Trophoblast cell (in vitro differentiated cells and primary cell): ENCODE data around the gene GCLC.

Source experiments
- DNase-seq, 2 donors: peaks; one replicate each; pipeline ENCODE4 v3.0.0-alpha.2; 2016
- H2AFZ ChIP-seq: 2 replicates; pipeline ENCODE4 v1.6.1; 2013; ENCODE audit warnings: low read length, moderate library complexity, mild to moderate bottlenecking; ENCODE audit not compliant: insufficient read depth, poor library complexity
- H2AK5ac ChIP-seq: 2 replicates; pipeline ENCODE4 v1.6.1; 2013; ENCODE audit warnings: mild to moderate bottlenecking, low read length
- H2BK120ac ChIP-seq: 2 replicates; pipeline ENCODE4 v1.6.1; 2013; ENCODE audit warnings: low read length, mild to moderate bottlenecking, moderate library complexity; ENCODE audit not compliant: insufficient read depth, poor library complexity
- H2BK12ac ChIP-seq: 2 replicates; pipeline ENCODE4 v1.6.1; 2013; ENCODE audit warnings: mild to moderate bottlenecking, low read length, moderate library complexity
- H2BK5ac ChIP-seq: 2 replicates; pipeline ENCODE4 v1.6.1; 2013; ENCODE audit warnings: low read length, low read depth, moderate library complexity, mild to moderate bottlenecking; ENCODE audit not compliant: poor library complexity
- H3K14ac ChIP-seq: 2 replicates; pipeline ENCODE4 v1.6.1; 2013; ENCODE audit warnings: mild to moderate bottlenecking, low read length
- H3K18ac ChIP-seq: 2 replicates; pipeline ENCODE4 v1.6.1; 2013; ENCODE audit warnings: mild to moderate bottlenecking, low read length
- H3K23ac ChIP-seq: 2 replicates; pipeline ENCODE4 v1.6.1; 2013; ENCODE audit warnings: low read length
- H3K27ac ChIP-seq: 2 replicates; pipeline ENCODE4 v1.5.1; 2013; ENCODE audit warnings: low read depth, mild to moderate bottlenecking, inconsistent platforms, low read length, moderate library complexity
- H3K27me3 ChIP-seq: 2 replicates; pipeline ENCODE4 v1.6.1; 2013; ENCODE audit warnings: inconsistent platforms, mild to moderate bottlenecking, low read length, moderate library complexity; ENCODE audit not compliant: insufficient read depth
- H3K36me3 ChIP-seq, 2 experiments: 1 replicate in 1 of 2; 2 replicates in 1 of 2; pipeline ENCODE4 v1.6.1; 2013; ENCODE audit warnings: low read length in 2 of 2, mild to moderate bottlenecking in 2 of 2, moderate library complexity in 1 of 2; ENCODE audit not compliant: insufficient read depth in 2 of 2, control insufficient read depth in 1 of 2
- H3K4ac ChIP-seq: 2 replicates; pipeline ENCODE4 v1.6.1; 2013; ENCODE audit warnings: low read depth, mild to moderate bottlenecking, low read length, moderate library complexity
- H3K4me1 ChIP-seq, 2 experiments: 1 replicate in 1 of 2; 2 replicates in 1 of 2; pipeline ENCODE4 v1.6.1; 2013; ENCODE audit warnings: low read length in 2 of 2, mild to moderate bottlenecking in 2 of 2, moderate library complexity in 1 of 2; ENCODE audit not compliant: insufficient read depth in 2 of 2, control insufficient read depth in 1 of 2
- H3K4me2 ChIP-seq: 2 replicates; pipeline ENCODE4 v1.6.1; 2013; ENCODE audit warnings: inconsistent platforms, mild to moderate bottlenecking, low read length, moderate library complexity
- H3K4me3 ChIP-seq: 2 replicates; pipeline ENCODE4 v1.5.1; 2013; ENCODE audit warnings: mild to moderate bottlenecking, low read depth, low read length, inconsistent platforms
- H3K79me1 ChIP-seq: one replicate; pipeline ENCODE4 v1.6.1; 2013; ENCODE audit warnings: low read length
- H3K79me2 ChIP-seq: 2 replicates; pipeline ENCODE4 v1.6.1; 2013; ENCODE audit warnings: low read length, mild to moderate bottlenecking; ENCODE audit not compliant: control insufficient read depth, insufficient read depth, poor library complexity
- H3K9ac ChIP-seq: 2 replicates; pipeline ENCODE4 v1.6.1; 2013; ENCODE audit warnings: mild to moderate bottlenecking, low read length
- H3K9me3 ChIP-seq: 2 replicates; pipeline ENCODE4 v1.6.1; 2013; ENCODE audit warnings: low read depth, mild to moderate bottlenecking, control low read depth, inconsistent platforms, low read length; ENCODE audit not compliant: insufficient read depth
- H4K12ac ChIP-seq: 2 replicates; pipeline ENCODE4 v1.6.1; 2013; ENCODE audit warnings: low read depth, mild to moderate bottlenecking, low read length, moderate library complexity
- H4K8ac ChIP-seq: 2 replicates; pipeline ENCODE4 v1.6.1; 2013; ENCODE audit warnings: low read depth, mild to moderate bottlenecking, low read length, moderate library complexity
- H4K91ac ChIP-seq: one replicate; pipeline ENCODE4 v1.6.1; 2013; ENCODE audit warnings: low read depth, mild to moderate bottlenecking, low read length, moderate library complexity
- WGBS: extraction: QIAGEN DNeasy Blood & Tissue Kit; methylation state at CpG from one replicate; pipeline ENCODE4 v1.1.7; 2013; ENCODE audit warnings: missing lambda C conversion rate; ENCODE audit not compliant: insufficient read length, insufficient coverage; ENCODE audit errors: extremely low coverage; 5-methylcytosine and 5-hydroxymethylcytosine counted together

The GCLC gene

GRCh38 chr6:53530346-53530745, 14.6 kb downstream of the GCLC start:
- Histone ChIP-seq H3K36me3 (no peaks in the 10 kb centered on the region), H4K8ac (no peak overlapping the region), H3K4ac (no peak overlapping the region), H2AFZ (no peak overlapping the region), H3K4me2 (peak overlapping the region; percentile 8), H3K27me3 (no peaks in the 10 kb centered on the region), H3K4me3 (no peak overlapping the region), H3K9ac (no peak overlapping the region), H3K4me1 (peaks cover 17 to 20% of the 10 kb centered on the region in 2 experiments), H3K27ac (no peak overlapping the region), H2BK12ac (no peak overlapping the region), H3K79me2 (peaks cover 1% of the 10 kb centered on the region), H3K14ac (no peak overlapping the region), H3K9me3 (no peaks in the 10 kb centered on the region), H2BK5ac (no peak overlapping the region), H2BK120ac (no peak overlapping the region), H4K12ac (no peak overlapping the region), H2AK5ac (no peak overlapping the region), H4K91ac (no peak overlapping the region), H3K23ac (no peak overlapping the region), H3K79me1 (no peaks in the 10 kb centered on the region), H3K18ac (no peak overlapping the region)
- WGBS = no CpG with 5 or more reads among the region's 5 CpGs
- no peak for DNase-seq

- no peak overlapping the region for H4K91ac ChIP-seq
- no peak overlapping the region for H3K4ac ChIP-seq
- no peak overlapping the region for H2AK5ac ChIP-seq
- H2BK120ac ChIP-seq = no peak overlapping the region
- H3K23ac ChIP-seq = no peak overlapping the region
- no peak overlapping the region for H3K18ac ChIP-seq
- H3K4me2 ChIP-seq = no peak overlapping the region
- no peak overlapping the region for H2BK12ac ChIP-seq
- no peak overlapping the region for H3K27ac ChIP-seq
- WGBS = no CpG with 5 or more reads among the region's 5 CpGs
- H2AFZ ChIP-seq = no peak overlapping the region
- H3K79me1 ChIP-seq = no peaks in the 10 kb centered on the region
- no peak overlapping the region for H2BK5ac ChIP-seq
- H3K79me2 ChIP-seq = peaks cover 1% of the 10 kb centered on the region
- H4K12ac ChIP-seq = no peak overlapping the region
- H3K36me3 ChIP-seq = no peaks in the 10 kb centered on the region
- no peak overlapping the region for H3K9ac ChIP-seq
- no peak overlapping the region for H3K4me3 ChIP-seq
- H4K8ac ChIP-seq = no peak overlapping the region
- no peak overlapping the region for H3K14ac ChIP-seq
- no peak for DNase-seq
- H3K4me1 ChIP-seq = peaks cover 17 to 20% of the 10 kb centered on the region in 2 experiments
- no peaks in the 10 kb centered on the region for H3K9me3 ChIP-seq
- H3K27me3 ChIP-seq = no peaks in the 10 kb centered on the region
Observed at GRCh38 chr6:53529324-53530036, 15.4 kb downstream of the GCLC start.

GRCh38 chr6:53528107-53528506, 16.8 kb downstream of the GCLC start:
- Histone ChIP-seq H3K23ac (no peak overlapping the region), H2BK120ac (no peak overlapping the region)
- DNase-seq = no peak

GRCh38 chr6:53527249-53527765, 17.6 kb downstream of the GCLC start:
- Histone ChIP-seq H3K4me2 (no peak overlapping the region), H3K23ac (no peak overlapping the region), H3K79me1 (no peaks in the 10 kb centered on the region), H3K18ac (no peak overlapping the region), H3K14ac (no peak overlapping the region), H3K9me3 (no peaks in the 10 kb centered on the region), H3K36me3 (no peaks in the 10 kb centered on the region), H2BK12ac (no peak overlapping the region), H2BK120ac (no peak overlapping the region), H3K4me3 (no peak overlapping the region), H2AK5ac (no peak overlapping the region), H3K27ac (no peak overlapping the region), H2BK5ac (no peak overlapping the region), H3K4ac (no peak overlapping the region), H2AFZ (no peak overlapping the region), H4K91ac (no peak overlapping the region), H3K27me3 (no peaks in the 10 kb centered on the region), H3K9ac (no peak overlapping the region), H3K79me2 (peaks cover 1% of the 10 kb centered on the region), H3K4me1 (peaks cover 17 to 22% of the 10 kb centered on the region in 2 experiments), H4K8ac (no peak overlapping the region), H4K12ac (no peak overlapping the region)
- WGBS = no CpG with 5 or more reads among the region's 4 CpGs
- DNase-seq = no peak

More at GRCh38 chr6:53528107-53528506, 16.8 kb downstream of the GCLC start:
- no peak overlapping the region for H3K4me2 ChIP-seq
- H2BK12ac ChIP-seq = no peak overlapping the region
- no peak overlapping the region for H3K4me3 ChIP-seq
- H3K4me1 ChIP-seq = peaks cover 17 to 22% of the 10 kb centered on the region in 2 experiments
- H3K18ac ChIP-seq = no peak overlapping the region
- no peak overlapping the region for H2AK5ac ChIP-seq
- no peak overlapping the region for H4K8ac ChIP-seq
- no peak overlapping the region for H3K4ac ChIP-seq
- no peak overlapping the region for H2BK5ac ChIP-seq
- H3K27ac ChIP-seq = no peak overlapping the region
- H2AFZ ChIP-seq = no peak overlapping the region
- H3K9me3 ChIP-seq = no peaks in the 10 kb centered on the region
- no peaks in the 10 kb centered on the region for H3K36me3 ChIP-seq
- H3K79me2 ChIP-seq = peaks cover 1% of the 10 kb centered on the region
- H4K12ac ChIP-seq = no peak overlapping the region
- H4K91ac ChIP-seq = no peak overlapping the region
- H3K27me3 ChIP-seq = no peaks in the 10 kb centered on the region
- H3K14ac ChIP-seq = no peak overlapping the region
- H3K9ac ChIP-seq = no peak overlapping the region
- no peaks in the 10 kb centered on the region for H3K79me1 ChIP-seq
